Mesenchymal stem cell (in vitro differentiated cells and primary cell): ENCODE data around the gene UNC5C.

Source experiments
- DNase-seq: peaks from one replicate; pipeline ENCODE4 v3.0.0-alpha.2; 2013
- H2AFZ ChIP-seq: one replicate; pipeline ENCODE4 v1.6.1; 2013; ENCODE audit warnings: low read depth, mild to moderate bottlenecking, control low read depth, inconsistent platforms, low read length, moderate library complexity
- H2AK5ac ChIP-seq: 2 replicates; pipeline ENCODE4 v1.6.1; 2013; ENCODE audit warnings: low read length, moderate library complexity, mild to moderate bottlenecking, inconsistent platforms; ENCODE audit not compliant: severe bottlenecking
- H2BK120ac ChIP-seq: one replicate; pipeline ENCODE4 v1.6.1; 2013; ENCODE audit warnings: low read depth, mild to moderate bottlenecking, inconsistent platforms, low read length, moderate library complexity
- H2BK12ac ChIP-seq, 2 experiments: one replicate each; pipeline ENCODE4 v1.6.1; 2013; ENCODE audit warnings: inconsistent platforms in 2 of 2, low read length in 2 of 2, mild to moderate bottlenecking in 2 of 2, moderate library complexity in 2 of 2, control low read depth in 1 of 2
- H2BK15ac ChIP-seq: one replicate; pipeline ENCODE4 v1.6.1; 2013; ENCODE audit warnings: mild to moderate bottlenecking, low read depth, inconsistent platforms; ENCODE audit not compliant: poor library complexity, severe bottlenecking
- H2BK5ac ChIP-seq: 2 replicates; pipeline ENCODE4 v1.6.1; 2013; ENCODE audit warnings: low read depth, mild to moderate bottlenecking, low read length, control low read depth, inconsistent platforms; ENCODE audit not compliant: poor library complexity, severe bottlenecking
- H3K14ac ChIP-seq, 2 experiments: one replicate each; pipeline ENCODE4 v1.6.1; 2013; ENCODE audit warnings: inconsistent platforms in 2 of 2, low read length in 2 of 2, control low read depth in 1 of 2, mild to moderate bottlenecking in 1 of 2, moderate library complexity in 1 of 2
- H3K18ac ChIP-seq, 2 experiments: one replicate each; pipeline ENCODE4 v1.6.1; 2013; ENCODE audit warnings: inconsistent platforms in 2 of 2, low read length in 2 of 2, control low read depth in 1 of 2, low read depth in 1 of 2, mild to moderate bottlenecking in 1 of 2
- H3K23ac ChIP-seq, 2 experiments: one replicate each; pipeline ENCODE4 v1.6.1; 2013; ENCODE audit warnings: inconsistent platforms in 2 of 2, low read length in 2 of 2, mild to moderate bottlenecking in 2 of 2, moderate library complexity in 2 of 2, control low read depth in 1 of 2
- H3K27ac ChIP-seq: 2 replicates; pipeline ENCODE4 v1.5.1; 2013; ENCODE audit warnings: mild to moderate bottlenecking, moderate library complexity, low read length, control low read depth, inconsistent platforms; ENCODE audit not compliant: poor library complexity, severe bottlenecking
- H3K27me3 ChIP-seq, 2 experiments: 2 replicates each; pipeline versions ENCODE4 v1.6.1 to v1.7.0; 2013; ENCODE audit warnings: low read length in 2 of 2, mild to moderate bottlenecking in 2 of 2, moderate library complexity in 2 of 2, control low read depth in 1 of 2, inconsistent platforms in 1 of 2; ENCODE audit not compliant: control insufficient read depth in 1 of 2, insufficient read depth in 1 of 2
- H3K36me3 ChIP-seq, 2 experiments: 2 replicates each; pipeline versions ENCODE4 v1.6.1 to v1.7.0; 2013; ENCODE audit warnings: low read length in 2 of 2, control low read depth in 1 of 2, inconsistent platforms in 1 of 2, low read depth in 1 of 2, mild to moderate bottlenecking in 1 of 2; ENCODE audit not compliant: insufficient read depth in 2 of 2, control insufficient read depth in 1 of 2
- H3K4ac ChIP-seq, 2 experiments: one replicate each; pipeline ENCODE4 v1.6.1; 2013; ENCODE audit warnings: inconsistent platforms in 2 of 2, low read length in 2 of 2, mild to moderate bottlenecking in 2 of 2, moderate library complexity in 2 of 2, control low read depth in 1 of 2, low read depth in 1 of 2
- H3K4me1 ChIP-seq: 2 replicates; pipeline ENCODE4 v1.6.1; 2013; ENCODE audit warnings: low read depth, low read length, control low read depth; ENCODE audit not compliant: control insufficient read depth, insufficient read depth
- H3K4me2 ChIP-seq: 2 replicates; pipeline ENCODE4 v1.6.1; 2013; ENCODE audit warnings: low read length, mild to moderate bottlenecking, inconsistent platforms; ENCODE audit not compliant: poor library complexity, severe bottlenecking
- H3K4me3 ChIP-seq, 2 experiments: 2 replicates each; pipeline versions ENCODE4 v1.5.1 to v1.7.0; 2013; ENCODE audit warnings: low read length in 2 of 2, mild to moderate bottlenecking in 2 of 2, control low read depth in 1 of 2, low read depth in 1 of 2; ENCODE audit not compliant: insufficient read depth in 1 of 2
- H3K79me1 ChIP-seq: replicated peaks from 2 replicates; pipeline ENCODE4 v1.6.1; 2013; ENCODE audit warnings: mild to moderate bottlenecking, control low read depth, low read length, inconsistent platforms; ENCODE audit not compliant: poor library complexity, severe bottlenecking
- H3K9ac ChIP-seq: 2 replicates; pipeline ENCODE4 v1.7.0; 2013; ENCODE audit warnings: mild to moderate bottlenecking, low read length, moderate library complexity
- H3K9me3 ChIP-seq: 2 replicates; pipeline ENCODE4 v1.7.0; 2013; ENCODE audit warnings: mild to moderate bottlenecking, low read length; ENCODE audit not compliant: control insufficient read depth
- H4K8ac ChIP-seq: one replicate; pipeline ENCODE4 v1.6.1; 2013; ENCODE audit warnings: inconsistent platforms, mild to moderate bottlenecking, low read length, moderate library complexity
- H4K91ac ChIP-seq: one replicate; pipeline ENCODE4 v1.6.1; 2013; ENCODE audit warnings: mild to moderate bottlenecking, low read length, inconsistent platforms
- WGBS: methylation state at CpG from one replicate; pipeline ENCODE4 v1.1.7; 2013; ENCODE audit warnings: mixed read lengths; 5-methylcytosine and 5-hydroxymethylcytosine counted together

Gene UNC5C

GRCh38 chr4:95505799-95506198, 43.0 kb downstream of the UNC5C start:
- Histone ChIP-seq H3K4ac (no peak overlapping the region), H3K4me2 (no peak overlapping the region), H3K23ac (no peak overlapping the region), H2BK12ac (no peak overlapping the region), H4K91ac (no peak overlapping the region), H2BK120ac (no peak overlapping the region), H2BK15ac (no peak overlapping the region), H3K36me3 (no peaks in the 10 kb centered on the region), H3K14ac (no peak overlapping the region), H3K4me3 (no peak overlapping the region), H4K8ac (no peak overlapping the region), H3K18ac (no peak overlapping the region), H3K27ac (no peak overlapping the region), H3K4me1 (no peaks in the 10 kb centered on the region), H3K79me1 (no peaks in the 10 kb centered on the region), H3K27me3 (no peaks in the 10 kb centered on the region), H2AK5ac (no peak overlapping the region), H2BK5ac (no peak overlapping the region), H3K9me3 (no peaks in the 10 kb centered on the region), H2AFZ (no peak overlapping the region), H3K9ac (no peak overlapping the region)
- DNase-seq: peak; percentile 22

GRCh38 chr4:95505151-95505550, 43.6 kb downstream of the UNC5C start:
- WGBS: 17% methylated on average over 2 of the region's 2 CpGs

GRCh38 chr4:95504501-95504900, 44.3 kb downstream of the UNC5C start:
- no peaks in the 10 kb centered on the region for H3K9me3 ChIP-seq
- H2BK12ac ChIP-seq: no peak overlapping the region
- H3K23ac ChIP-seq: no peak overlapping the region
- no peak overlapping the region for H2BK120ac ChIP-seq
- H3K36me3 ChIP-seq: no peaks in the 10 kb centered on the region
- H2BK5ac ChIP-seq: no peak overlapping the region
- no peaks in the 10 kb centered on the region for H3K79me1 ChIP-seq
- H4K91ac ChIP-seq: no peak overlapping the region
- H3K14ac ChIP-seq: no peak overlapping the region
- H3K4me2 ChIP-seq: no peak overlapping the region
- H3K9ac ChIP-seq: no peak overlapping the region
- H3K27ac ChIP-seq: no peak overlapping the region
- no peak overlapping the region for H2BK15ac ChIP-seq
- WGBS: 100% methylated on average over 2 of the region's 3 CpGs
- DNase-seq: no peak
- H3K4me3 ChIP-seq: no peak overlapping the region
- H2AK5ac ChIP-seq: no peak overlapping the region
- no peak overlapping the region for H3K18ac ChIP-seq
- H3K4me1 ChIP-seq: no peaks in the 10 kb centered on the region
- H3K4ac ChIP-seq: no peak overlapping the region
- no peak overlapping the region for H2AFZ ChIP-seq
- no peaks in the 10 kb centered on the region for H3K27me3 ChIP-seq
- no peak overlapping the region for H4K8ac ChIP-seq

More at GRCh38 chr4:95505151-95505550, 43.6 kb downstream of the UNC5C start:
- no peaks in the 10 kb centered on the region for H3K9me3 ChIP-seq
- no peak overlapping the region for H3K4ac ChIP-seq
- H2BK5ac ChIP-seq: no peak overlapping the region
- no peak overlapping the region for H3K4me2 ChIP-seq
- no peak overlapping the region for H2AK5ac ChIP-seq
- H3K4me1 ChIP-seq: no peaks in the 10 kb centered on the region
- H4K8ac ChIP-seq: no peak overlapping the region
- no peak overlapping the region for H3K27ac ChIP-seq
- H3K79me1 ChIP-seq: no peaks in the 10 kb centered on the region
- no peak overlapping the region for H3K4me3 ChIP-seq
- no peak overlapping the region for H3K18ac ChIP-seq
- H3K23ac ChIP-seq: no peak overlapping the region
- H2BK15ac ChIP-seq: no peak overlapping the region
- DNase-seq: peak; percentile 59
- no peak overlapping the region for H2BK12ac ChIP-seq
- H3K14ac ChIP-seq: no peak overlapping the region
- no peaks in the 10 kb centered on the region for H3K27me3 ChIP-seq
- no peak overlapping the region for H2BK120ac ChIP-seq
- no peak overlapping the region for H3K9ac ChIP-seq
- H3K36me3 ChIP-seq: no peaks in the 10 kb centered on the region
- no peak overlapping the region for H4K91ac ChIP-seq
- no peak overlapping the region for H2AFZ ChIP-seq

GRCh38 chr4:95500361-95500760, 48.4 kb downstream of the UNC5C start:
- no peak overlapping the region for H3K4me3 ChIP-seq
- no peak overlapping the region for H3K9ac ChIP-seq
- H3K14ac ChIP-seq: no peak overlapping the region
- no peak overlapping the region for H2AK5ac ChIP-seq
- WGBS: no CpG with 5 or more reads among the region's 1 CpG
- H4K8ac ChIP-seq: no peak overlapping the region
- H2BK15ac ChIP-seq: no peak overlapping the region
- no peaks in the 10 kb centered on the region for H3K36me3 ChIP-seq
- no peak overlapping the region for H2BK12ac ChIP-seq
- no peaks in the 10 kb centered on the region for H3K79me1 ChIP-seq
- H2AFZ ChIP-seq: no peak overlapping the region
- no peak overlapping the region for H4K91ac ChIP-seq
- H3K4ac ChIP-seq: no peak overlapping the region
- H3K27me3 ChIP-seq: no peaks in the 10 kb centered on the region
- H3K18ac ChIP-seq: no peak overlapping the region
- DNase-seq: no peak
- no peak overlapping the region for H2BK5ac ChIP-seq
- no peak overlapping the region for H3K4me2 ChIP-seq
- no peak overlapping the region for H3K27ac ChIP-seq
- H2BK120ac ChIP-seq: no peak overlapping the region
- H3K23ac ChIP-seq: no peak overlapping the region
- no peaks in the 10 kb centered on the region for H3K4me1 ChIP-seq
- no peaks in the 10 kb centered on the region for H3K9me3 ChIP-seq
